ENCODE measurements around the gene MACROD1. TPM values are rescaled to one million over a fixed set of nuclear protein-coding genes. Genes with fewer than 3 reads are reported as not detected.

The MACROD1 gene
- polyA plus RNA-seq, 1 donor (not counting 4 experiments of a cell fraction or from before 2014, with no cell fraction given) = 4.6 TPM

DNA sequence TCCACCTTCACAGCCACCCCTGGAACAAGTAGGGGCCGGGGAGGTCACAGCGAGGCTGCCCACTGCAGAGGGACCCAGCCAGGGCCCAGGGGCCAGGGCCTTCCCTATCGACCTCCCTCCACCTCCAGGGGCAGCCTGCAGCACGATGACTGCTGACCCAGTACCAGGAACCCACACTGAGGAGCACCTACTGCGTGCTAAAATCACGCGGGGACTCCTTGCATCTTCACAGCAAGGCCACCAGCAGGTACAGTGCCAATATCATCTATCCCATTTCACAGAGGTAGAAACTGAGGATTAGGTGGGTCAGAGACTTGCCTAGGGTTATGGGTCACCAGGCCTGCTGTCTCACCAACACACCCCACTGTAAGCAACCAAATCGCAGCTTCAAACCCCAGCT is 14.6 kb downstream of the MACROD1 start:
- H3K36me3 ChIP-seq (ENCODE audit: control insufficient read depth in 2 of 2, extremely low read depth in 1 of 2, insufficient read depth in 2 of 2, low read length in 2 of 2) = no peaks in the 10 kb centered on the region
- FAIRE-seq (no peak), DNase-seq (ENCODE audit: low read depth, low spot score) (no peak)
- H3K9ac ChIP-seq (ENCODE audit: control insufficient read depth, extremely low read depth, insufficient read depth, low read length) = no peak overlapping the region
- H3K79me2 ChIP-seq (ENCODE audit: control insufficient read depth, insufficient read depth, low read length) = no peaks in the 10 kb centered on the region
- H3K9me3 ChIP-seq (ENCODE audit: control insufficient read depth, low read depth, low read length) = no peaks in the 10 kb centered on the region
- H4K20me1 ChIP-seq (ENCODE audit: control insufficient read depth, extremely low read depth, insufficient read depth, low read length) = peaks cover 2% of the 10 kb centered on the region
- no peak overlapping the region for H3K4me3 ChIP-seq (ENCODE audit: control insufficient read depth in 2 of 3, extremely low read depth in 1 of 3, insufficient read depth in 2 of 3, low read depth in 1 of 3, low read length in 3 of 3)
- H3K4me2 ChIP-seq (ENCODE audit: control insufficient read depth, extremely low read depth, insufficient read depth, low read depth, low read length) = no peak overlapping the region
- no peaks in the 10 kb centered on the region for H3K9me1 ChIP-seq (ENCODE audit: control insufficient read depth, extremely low read depth, insufficient read depth, low read length)
- H3K27ac ChIP-seq (ENCODE audit: control insufficient read depth, insufficient read depth, low read length) = no peak overlapping the region
- TF ChIP-seq, protein P1, sequence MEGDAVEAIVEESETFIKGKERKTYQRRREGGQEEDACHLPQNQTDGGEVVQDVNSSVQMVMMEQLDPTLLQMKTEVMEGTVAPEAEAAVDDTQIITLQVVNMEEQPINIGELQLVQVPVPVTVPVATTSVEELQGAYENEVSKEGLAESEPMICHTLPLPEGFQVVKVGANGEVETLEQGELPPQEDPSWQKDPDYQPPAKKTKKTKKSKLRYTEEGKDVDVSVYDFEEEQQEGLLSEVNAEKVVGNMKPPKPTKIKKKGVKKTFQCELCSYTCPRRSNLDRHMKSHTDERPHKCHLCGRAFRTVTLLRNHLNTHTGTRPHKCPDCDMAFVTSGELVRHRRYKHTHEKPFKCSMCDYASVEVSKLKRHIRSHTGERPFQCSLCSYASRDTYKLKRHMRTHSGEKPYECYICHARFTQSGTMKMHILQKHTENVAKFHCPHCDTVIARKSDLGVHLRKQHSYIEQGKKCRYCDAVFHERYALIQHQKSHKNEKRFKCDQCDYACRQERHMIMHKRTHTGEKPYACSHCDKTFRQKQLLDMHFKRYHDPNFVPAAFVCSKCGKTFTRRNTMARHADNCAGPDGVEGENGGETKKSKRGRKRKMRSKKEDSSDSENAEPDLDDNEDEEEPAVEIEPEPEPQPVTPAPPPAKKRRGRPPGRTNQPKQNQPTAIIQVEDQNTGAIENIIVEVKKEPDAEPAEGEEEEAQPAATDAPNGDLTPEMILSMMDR (optimal IDR thresholded peaks at IDR 0.05 in 1 of 3, IDR thresholded peaks at IDR 0.05 in 1 of 3, conservative IDR thresholded peaks at IDR 0.05 in 1 of 3; ENCODE audit: extremely low read depth in 1 of 3, insufficient read depth in 2 of 3, low read length in 3 of 3) = no peak
- no peak for TF ChIP-seq EZH2 (IDR thresholded peaks at IDR 0.05; ENCODE audit: low read length)
- H2AFZ ChIP-seq (ENCODE audit: control insufficient read depth, low read length) = no peak overlapping the region
- H3K27me3 ChIP-seq (ENCODE audit: control insufficient read depth, extremely low read depth, insufficient read depth, low read length) = no peaks in the 10 kb centered on the region
- H3K4me1 ChIP-seq (ENCODE audit: control insufficient read depth, extremely low read depth, insufficient read depth, low read length) = no peaks in the 10 kb centered on the region
- dilution Hi-C loops (cut with MboI; ENCODE audit: extremely low pct_ligation_motif_present, low sequenced_read_pairs) = no loop called here

DNA sequence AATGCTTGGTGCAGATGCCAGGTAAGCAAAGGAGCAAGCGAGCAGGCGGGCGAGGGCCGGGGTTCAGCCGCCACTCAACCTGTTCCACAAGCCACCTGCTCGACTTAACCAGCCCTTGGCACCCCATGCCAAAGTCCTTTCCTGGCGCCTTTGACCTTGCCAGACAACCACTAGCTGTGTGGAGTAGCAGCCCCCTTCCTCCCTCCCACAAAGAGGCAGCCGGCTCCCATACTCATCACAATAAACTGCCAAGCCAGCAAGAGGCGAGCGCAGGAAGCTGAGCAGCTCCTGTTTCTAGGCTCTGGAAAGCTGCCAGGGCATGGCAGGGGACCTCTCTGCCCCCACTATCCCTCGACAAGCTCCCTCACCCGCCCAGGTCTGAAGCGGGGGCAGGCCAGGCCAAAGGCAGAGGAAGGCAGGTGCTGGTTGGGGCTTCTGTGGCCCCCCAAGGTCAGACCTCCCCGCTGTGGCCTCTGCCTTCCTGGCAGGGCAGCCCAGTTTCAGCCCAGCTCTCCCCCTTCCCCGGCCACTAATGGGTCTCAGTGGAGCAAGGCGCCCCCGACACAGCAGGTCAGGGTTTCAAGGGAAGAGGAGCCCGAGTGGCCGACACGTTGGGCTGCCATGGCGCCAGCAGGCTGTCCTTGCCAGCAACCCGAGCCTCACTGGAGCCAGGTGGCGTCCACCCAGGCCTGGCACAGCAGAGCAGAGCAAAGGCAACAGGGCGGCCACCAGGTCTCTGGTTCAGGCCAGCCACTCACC is 15.3 kb downstream of the MACROD1 start:
- H3K4me3 ChIP-seq (ENCODE audit: control insufficient read depth in 2 of 3, extremely low read depth in 1 of 3, insufficient read depth in 2 of 3, low read depth in 1 of 3, low read length in 3 of 3) = no peak overlapping the region
- no peaks in the 10 kb centered on the region for H3K79me2 ChIP-seq (ENCODE audit: control insufficient read depth, insufficient read depth, low read length)
- no peaks in the 10 kb centered on the region for H3K36me3 ChIP-seq (ENCODE audit: control insufficient read depth in 2 of 2, extremely low read depth in 1 of 2, insufficient read depth in 2 of 2, low read length in 2 of 2)
- no peak overlapping the region for H3K27ac ChIP-seq (ENCODE audit: control insufficient read depth, insufficient read depth, low read length)
- no peak overlapping the region for H2AFZ ChIP-seq (ENCODE audit: control insufficient read depth, low read length)
- H4K20me1 ChIP-seq (ENCODE audit: control insufficient read depth, extremely low read depth, insufficient read depth, low read length) = peaks cover 2% of the 10 kb centered on the region
- TF ChIP-seq, protein P1 (optimal IDR thresholded peaks at IDR 0.05 in 1 of 3, IDR thresholded peaks at IDR 0.05 in 1 of 3, conservative IDR thresholded peaks at IDR 0.05 in 1 of 3; ENCODE audit: extremely low read depth in 1 of 3, insufficient read depth in 2 of 3, low read length in 3 of 3) = no peak
- TF ChIP-seq EZH2 (IDR thresholded peaks at IDR 0.05; ENCODE audit: low read length) = no peak
- H3K9me3 ChIP-seq (ENCODE audit: control insufficient read depth, low read depth, low read length) = no peaks in the 10 kb centered on the region
- no peaks in the 10 kb centered on the region for H3K4me1 ChIP-seq (ENCODE audit: control insufficient read depth, extremely low read depth, insufficient read depth, low read length)
- no peak for DNase-seq (ENCODE audit: low read depth, low spot score)
- no peaks in the 10 kb centered on the region for H3K9me1 ChIP-seq (ENCODE audit: control insufficient read depth, extremely low read depth, insufficient read depth, low read length)
- H3K4me2 ChIP-seq (ENCODE audit: control insufficient read depth, extremely low read depth, insufficient read depth, low read depth, low read length) = no peak overlapping the region
- FAIRE-seq = no peak
- no peak overlapping the region for H3K9ac ChIP-seq (ENCODE audit: control insufficient read depth, extremely low read depth, insufficient read depth, low read length)
- dilution Hi-C loops (cut with MboI; ENCODE audit: extremely low pct_ligation_motif_present, low sequenced_read_pairs) = no loop called here
- no peaks in the 10 kb centered on the region for H3K27me3 ChIP-seq (ENCODE audit: control insufficient read depth, extremely low read depth, insufficient read depth, low read length)

Data from keratinocyte (primary cell).